ENCODE results near the gene BMP7.
"Not testable (repeated sequence)": the region's sequence is repeated elsewhere in the genome, so short reads cannot be mapped to it uniquely, and the experiment has no call there.

The BMP7 gene

DNA sequence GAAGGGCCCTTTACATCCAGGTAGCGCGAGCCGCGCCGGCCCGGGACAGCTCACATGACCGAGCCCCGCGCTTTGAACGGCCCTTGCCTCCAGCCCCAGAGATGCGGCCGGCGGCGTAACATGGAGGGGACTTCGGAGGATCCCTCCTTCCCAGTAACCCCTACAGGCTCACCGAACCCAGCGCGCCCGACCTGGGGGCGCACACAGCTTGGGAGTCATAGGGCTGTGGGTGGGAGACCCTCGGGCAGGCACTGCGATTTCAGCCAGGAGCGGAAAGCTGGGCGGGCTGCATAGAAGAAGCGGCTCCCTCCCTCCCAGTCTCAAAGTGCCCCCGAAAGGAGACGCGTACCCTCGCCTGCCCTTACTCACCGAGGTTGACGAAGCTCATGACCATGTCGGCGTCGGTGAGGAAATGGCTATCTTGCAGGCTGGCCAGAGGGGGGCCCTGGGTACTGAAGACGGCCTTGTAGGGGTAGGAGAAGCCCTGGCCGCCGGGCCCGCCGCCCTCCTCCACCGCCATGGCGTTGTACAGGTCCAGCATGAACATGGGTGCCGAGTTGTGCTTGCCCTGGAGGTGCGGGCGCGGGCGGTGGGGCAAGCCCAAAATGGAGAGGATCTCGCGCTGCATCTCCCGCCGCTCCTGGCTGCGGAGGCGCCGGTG lies 975 bp downstream of the BMP7 start:
- DNase-seq (ENCODE audit: low read depth) = no peak

DNA sequence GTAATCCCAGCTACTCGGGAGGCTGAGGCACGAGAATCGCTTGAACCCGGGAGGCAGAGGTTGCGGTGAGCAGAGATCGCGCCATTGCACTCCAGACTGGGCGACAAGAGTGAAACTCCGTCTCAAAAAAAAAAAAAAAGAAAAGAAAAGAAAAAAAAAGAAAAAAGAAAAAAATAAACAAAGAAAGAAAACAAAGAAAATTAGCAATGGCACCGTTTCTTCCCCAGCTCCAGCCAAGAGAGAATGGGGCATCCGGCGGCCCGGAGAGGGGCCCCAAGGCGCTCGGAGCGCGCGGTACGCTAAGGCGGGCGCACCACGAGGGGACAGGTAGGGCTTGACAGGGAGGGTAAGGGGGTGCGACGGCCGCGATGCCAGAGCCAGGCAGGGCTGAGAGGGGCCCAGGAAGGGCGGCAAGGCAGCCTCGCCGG lies 1.5 kb downstream of the BMP7 start:
- DNase-seq (ENCODE audit: low read depth) = not testable (repeated sequence)

DNA sequence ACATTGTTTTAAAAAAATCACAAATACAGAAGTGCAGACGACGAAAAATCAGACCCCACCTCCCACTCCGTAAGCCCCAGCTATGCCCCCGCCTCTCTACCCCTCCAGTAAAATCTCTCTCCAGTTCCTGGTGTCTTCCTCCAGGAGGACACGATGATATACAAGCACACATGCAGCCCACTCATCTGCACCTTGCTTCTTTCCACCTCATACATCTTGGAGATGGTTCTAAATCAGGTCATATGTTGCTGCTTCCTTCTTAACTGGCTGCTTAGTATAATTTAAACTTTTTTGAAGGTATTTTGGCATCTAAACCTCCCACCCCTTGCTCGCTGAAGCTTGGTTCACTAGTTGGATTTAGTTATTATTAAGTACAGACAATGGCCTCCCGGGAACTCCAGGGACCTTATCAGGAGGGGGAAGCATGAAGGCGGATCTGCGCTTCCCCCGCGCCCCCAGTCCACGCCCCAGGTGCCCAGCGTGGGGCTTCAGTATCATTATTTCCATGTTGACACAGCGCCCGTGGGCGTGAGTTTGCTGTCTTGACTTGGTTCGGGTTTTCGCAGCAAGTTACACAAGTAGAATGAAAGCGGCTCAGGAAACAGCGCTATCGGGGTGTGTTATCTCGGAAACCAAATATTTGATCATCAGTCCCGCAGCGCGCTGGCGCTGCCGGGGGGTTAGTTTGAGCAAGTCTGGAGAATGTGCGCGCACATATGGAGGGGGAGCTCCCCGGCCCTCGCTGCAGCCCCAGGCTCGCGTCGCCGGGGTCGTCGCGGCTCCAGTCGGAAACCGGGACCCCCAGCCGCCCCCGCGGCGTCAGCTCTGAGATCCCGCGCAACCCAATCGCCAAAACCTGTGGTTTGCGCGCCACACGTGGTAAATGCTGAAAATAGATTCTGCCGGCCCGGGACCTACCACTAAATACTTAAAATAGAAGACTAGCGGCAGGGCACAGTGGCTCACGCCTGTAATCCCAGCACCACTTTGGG lies 2.3 kb downstream of the BMP7 start:
- DNase-seq (ENCODE audit: low read depth) = no peak

DNA sequence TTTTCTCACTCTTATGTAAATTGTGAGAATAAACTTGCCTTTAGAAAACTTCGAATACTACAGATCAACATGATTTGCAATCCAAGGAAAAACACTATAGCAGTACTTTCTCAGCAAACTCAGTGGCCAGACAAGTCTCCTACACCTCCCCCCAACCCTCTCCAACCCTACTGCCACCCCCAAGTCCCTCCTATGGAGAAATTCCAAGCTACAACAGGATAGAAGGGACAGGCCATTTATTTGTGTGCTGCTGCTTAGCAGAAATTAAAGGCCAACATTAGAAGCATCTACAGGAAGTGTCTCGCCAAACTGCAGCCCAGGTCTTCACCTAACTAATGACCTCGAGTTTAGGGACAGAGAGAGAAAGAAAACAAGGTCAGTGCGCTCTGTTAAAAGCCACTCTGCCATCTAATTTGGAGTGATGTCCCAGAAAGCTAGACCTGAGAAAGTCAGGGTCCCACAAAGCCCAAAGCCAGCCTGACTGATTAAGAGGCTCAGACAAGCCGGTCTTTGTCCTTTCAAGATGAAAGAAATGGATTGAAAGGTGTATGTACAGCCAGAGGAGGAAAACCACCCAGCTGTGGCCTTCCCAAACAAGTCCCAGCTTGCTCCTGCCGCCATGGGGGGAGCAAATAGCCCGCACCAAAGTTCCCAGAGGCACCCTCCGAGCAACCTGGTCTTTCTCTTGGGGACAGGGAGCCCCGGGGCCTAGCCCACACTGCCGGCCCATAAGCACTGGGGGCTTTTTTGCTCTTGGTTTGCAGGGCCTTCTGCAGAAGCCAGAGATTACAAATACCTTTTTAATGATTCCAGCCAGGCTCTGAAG lies 3.4 kb downstream of the BMP7 start:
- DNase-seq (ENCODE audit: low read depth) = no peak

DNA sequence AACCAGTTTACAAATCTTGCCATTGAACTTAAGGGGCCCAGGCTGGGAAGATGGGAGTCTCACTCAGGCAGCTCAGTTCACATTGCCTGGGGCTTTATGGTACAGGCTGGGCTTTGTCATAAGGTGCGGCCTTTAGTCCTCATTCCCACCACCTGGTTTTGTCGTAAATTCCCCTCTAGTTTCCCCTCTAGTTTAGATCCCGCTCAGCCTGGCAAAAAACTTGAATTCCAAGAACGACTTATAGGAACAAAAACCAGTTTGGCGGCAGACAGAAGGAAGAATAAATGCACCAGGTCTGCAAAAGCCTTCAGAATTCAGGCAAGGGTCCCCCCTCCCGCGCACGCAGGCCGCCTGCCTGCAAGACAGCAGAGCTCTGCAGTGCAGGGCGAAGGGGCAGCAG lies 4.1 kb downstream of the BMP7 start:
- no peak for DNase-seq (ENCODE audit: low read depth)

DNA sequence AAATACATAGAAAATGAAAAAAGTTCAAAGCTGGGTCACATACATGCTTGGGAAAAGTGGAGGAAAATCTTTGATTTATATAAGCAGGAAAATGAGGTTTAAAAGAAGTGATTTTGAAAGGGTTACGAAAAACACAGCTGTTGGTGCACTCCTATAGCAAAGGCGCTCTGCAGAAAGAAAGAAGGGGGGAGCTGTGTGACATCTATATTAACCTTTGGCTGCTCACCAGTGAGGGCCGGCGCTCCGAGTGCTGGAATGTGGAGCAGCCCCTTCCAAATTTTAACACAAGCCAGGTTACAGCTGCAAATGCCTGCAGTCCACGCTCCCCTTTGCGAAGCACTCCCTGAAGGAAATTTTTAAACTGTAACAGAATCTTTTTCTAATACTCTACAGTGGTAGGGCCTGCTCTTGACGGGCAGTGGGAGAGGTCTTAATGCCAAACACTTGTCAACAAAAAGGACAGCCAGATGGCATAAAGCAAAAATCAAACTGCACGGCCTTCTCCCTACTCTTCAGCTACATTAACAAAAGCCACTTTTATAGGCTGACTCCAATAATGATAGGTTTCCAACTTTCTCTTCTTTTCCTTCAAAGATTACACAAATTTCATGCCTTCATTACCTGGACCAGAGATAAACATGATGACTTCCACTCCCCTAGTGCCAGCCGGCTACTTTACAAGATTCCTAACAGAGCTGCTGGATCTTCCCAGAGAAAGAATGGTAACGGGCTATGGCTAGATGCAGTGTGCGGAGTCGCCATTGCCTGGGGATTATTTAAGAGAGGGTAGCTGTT lies 4.8 kb downstream of the BMP7 start:
- DNase-seq (ENCODE audit: low read depth) = no peak

DNA sequence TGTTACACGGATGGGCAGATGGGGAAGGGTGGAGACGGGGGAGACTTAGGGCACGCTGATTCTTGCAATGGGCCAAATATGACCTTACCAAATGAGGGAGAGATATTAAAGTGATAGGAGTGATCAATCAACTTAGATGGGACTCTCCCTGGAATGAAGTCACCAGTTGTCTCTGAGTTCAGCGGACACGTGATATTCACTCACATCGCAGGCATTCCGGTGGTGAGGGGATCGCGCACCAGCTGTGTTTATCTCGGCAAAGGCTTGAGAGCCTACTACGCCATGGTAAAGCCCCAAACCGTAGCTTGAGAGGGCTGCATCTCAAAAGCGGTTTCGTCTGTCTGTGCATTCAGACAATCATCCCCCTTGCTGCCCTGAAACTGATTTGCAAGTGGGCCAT lies 5.5 kb downstream of the BMP7 start:
- no peak for DNase-seq (ENCODE audit: low read depth)

DNA sequence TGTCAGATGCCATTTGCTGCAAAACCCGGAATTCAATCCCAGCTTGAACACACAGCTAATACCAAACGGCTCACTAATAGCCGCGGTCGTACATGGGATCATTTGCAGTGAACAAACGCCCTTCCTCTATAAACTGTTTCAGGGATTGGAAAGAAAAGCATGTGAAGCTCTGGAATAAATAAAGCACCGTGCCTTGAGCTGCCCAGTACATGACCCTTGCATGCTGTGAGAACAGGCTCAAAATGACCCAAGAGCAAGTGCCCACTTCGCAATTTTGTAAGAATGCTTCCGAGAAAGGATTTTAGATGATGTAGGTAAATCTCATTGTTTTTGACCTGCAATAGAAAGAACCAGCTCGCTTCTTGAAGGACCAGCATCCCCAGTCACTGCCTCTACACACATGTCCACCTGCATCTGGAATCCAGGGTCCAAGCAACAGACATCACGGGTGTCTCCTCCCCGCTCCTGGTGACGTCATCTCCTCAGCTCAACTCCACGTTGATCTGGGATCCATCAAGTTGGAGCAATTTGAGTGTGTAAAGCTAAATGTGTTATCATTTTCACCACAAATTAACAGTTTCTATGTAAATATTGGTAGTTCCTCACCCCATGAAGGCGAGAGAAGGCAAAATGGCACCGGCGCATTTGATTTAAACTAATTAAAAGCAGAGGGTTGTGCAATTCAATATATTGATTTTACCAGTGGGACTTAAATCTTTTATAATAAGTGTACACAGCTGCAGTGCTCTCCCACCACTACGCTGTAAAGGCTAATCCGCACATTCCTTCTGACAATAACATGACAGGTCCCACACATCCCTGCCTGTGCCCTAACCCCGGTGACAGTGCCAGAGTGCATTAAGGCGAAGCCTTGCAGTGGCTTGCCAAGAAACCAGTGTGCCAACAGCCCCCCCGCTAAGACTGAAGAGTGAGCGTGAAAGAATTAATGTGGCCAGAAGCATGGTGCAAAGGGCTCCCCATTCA lies 6.2 kb downstream of the BMP7 start:
- no peak for DNase-seq (ENCODE audit: low read depth)

DNA sequence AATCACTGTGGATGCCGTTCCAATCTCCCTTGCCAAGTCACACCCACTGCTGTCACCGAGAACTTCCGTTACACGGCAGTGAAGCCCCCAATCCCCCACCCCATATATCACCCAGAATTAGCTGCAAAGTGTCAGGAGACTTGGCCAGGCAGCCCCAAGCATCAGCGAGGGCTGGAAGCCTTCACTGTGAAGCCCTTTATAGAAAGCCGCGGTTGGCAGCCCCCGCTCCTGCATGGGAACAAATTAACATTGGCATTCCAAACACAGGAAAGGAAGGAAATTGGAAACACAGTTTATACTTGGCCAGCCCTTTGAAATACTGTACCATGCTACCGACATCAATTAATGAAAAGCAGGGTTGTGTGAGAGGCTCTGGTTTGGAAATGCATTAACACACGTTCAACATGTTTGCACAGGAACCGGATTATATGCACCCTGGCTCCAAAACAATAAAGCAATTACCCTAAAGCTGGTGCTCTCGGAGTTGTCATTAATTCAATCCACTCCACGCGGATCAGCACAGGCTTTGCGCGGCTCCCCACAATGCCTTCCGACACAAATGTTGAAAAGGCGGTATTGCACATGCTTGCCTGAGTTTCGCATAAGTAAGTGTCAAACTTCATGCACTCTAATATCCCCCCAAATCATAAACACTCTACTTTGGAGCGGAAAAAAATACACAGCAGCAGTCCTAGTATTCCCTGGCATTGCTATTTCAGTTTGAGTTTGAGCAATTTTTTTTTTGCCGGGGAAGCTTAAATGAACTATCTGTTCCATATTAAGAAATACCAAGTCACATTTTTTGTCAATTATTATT lies 7.1 kb downstream of the BMP7 start:
- no peak for DNase-seq (ENCODE audit: low read depth)

DNA sequence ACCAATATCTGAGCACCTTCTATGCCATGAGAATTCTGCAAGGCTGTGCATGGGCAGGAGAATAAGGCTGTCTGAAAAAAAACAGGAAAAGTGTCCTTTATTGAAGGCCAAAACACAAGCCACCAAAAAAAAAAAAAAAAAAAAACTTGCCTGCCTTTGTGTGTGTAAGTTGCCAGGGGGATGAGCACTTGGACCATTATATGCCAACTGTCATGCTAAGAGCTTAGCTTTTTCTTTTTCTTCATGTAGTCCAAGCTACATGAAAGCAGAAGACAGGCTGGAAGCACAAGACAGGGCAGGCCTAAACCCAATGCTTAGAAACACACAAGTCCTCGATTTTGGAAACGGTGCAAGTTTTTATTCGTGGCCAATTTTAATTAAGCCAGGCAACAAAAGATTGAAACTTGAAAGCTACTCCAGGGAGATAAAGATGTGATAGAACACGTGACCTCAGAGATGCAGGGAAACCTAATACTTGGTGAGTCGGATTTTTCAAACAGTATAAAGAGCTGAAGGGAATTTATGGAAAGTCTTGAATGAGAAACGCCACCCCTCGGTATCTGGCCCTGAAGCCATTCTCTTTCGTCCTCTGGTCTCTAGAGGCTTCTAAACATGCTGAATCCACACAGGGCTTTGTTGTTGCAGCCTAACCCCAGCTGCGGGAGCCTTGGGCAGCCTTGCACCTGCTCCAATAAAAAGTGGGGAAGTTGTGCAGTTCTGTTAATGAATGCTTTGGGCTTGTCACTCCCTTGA lies 8.6 kb downstream of the BMP7 start:
- no peak for DNase-seq (ENCODE audit: low read depth)

DNA sequence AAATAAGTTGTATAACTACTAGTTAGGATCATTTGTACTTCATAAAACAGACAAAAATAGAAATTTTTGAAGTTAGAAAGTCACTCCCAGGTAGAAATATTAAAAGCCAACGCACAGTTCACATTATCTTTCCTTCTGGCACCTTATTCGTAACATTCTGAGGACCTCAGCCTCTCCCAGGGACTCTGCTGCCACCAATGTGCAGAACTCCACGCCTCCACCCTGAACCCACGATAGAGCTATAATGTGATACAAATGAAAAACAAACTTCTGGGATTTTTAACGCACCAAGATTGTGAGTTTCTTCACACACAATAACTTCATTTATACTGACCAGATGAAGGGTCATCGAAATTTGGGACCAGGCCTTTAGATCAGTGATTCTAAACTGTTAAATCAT lies 9.5 kb downstream of the BMP7 start:
- no peak for DNase-seq (ENCODE audit: low read depth)

DNA sequence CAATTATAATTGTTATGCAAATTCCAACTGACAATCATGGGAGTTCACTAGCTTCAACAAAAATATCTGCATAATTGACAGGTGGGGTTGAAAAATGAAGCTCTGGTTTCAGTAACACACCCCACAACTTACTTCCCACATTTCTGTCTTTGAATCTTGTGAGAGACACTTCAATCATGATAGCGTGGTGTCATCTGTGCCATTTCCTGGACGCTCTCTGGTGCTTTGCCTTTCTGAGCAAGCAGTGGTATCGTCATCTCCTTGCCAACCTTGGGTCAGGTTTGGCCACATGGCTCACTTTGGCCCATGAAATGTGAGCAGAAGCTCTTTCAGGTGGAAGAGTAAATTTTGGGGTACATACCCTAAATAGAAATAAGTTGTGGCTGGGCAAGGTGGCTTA lies 10.2 kb downstream of the BMP7 start:
- no peak for DNase-seq (ENCODE audit: low read depth)

DNA sequence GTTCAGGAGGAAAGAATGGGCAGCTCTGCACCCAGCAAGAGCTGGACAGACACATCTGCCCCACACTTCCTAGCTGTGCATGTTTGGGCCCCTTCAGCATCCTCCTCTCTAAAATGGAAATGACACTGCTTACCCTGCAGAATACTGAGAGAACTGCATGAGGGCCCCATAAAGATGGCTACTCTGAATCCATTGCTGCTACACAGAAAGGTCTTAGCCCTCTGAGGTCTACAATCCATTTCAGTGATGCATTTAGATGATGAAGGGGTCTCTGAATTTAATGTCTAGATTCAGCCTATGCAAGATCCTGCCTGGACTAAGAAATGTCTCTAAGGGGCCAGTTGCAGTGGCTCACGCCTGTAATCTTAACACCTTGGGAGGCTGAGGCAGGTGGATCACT lies 11.3 kb downstream of the BMP7 start:
- DNase-seq (ENCODE audit: low read depth) = no peak

DNA sequence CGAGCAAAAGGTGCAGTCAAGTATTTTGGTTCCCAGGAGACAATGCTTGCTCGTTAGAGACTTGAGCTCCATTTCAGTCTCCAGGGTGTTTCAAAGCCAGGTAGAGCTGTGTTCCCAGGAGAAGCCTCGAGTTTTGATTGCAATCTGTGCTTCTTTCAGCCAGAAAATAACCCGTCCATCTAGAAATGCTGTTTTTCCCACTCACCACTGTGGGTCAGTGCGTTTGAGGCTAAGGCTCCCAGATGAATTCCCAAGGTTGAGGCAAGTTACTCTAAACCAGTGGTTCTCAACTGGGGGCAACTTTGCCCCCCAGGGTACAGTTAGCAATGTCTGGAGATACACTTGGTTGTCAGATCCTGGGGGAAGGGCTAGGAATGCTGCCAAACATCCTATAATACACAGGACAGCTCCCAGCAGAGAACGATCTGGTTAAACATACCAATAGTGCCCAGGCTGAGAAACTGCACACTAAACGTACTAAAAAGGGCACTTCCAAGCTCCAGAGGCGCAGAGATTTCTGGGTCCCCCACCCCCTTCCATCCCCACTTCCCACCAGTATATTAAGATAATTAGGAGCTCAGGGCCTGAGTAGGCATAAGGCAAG lies 13.8 kb downstream of the BMP7 start:
- DNase-seq (ENCODE audit: low read depth) = no peak

DNA sequence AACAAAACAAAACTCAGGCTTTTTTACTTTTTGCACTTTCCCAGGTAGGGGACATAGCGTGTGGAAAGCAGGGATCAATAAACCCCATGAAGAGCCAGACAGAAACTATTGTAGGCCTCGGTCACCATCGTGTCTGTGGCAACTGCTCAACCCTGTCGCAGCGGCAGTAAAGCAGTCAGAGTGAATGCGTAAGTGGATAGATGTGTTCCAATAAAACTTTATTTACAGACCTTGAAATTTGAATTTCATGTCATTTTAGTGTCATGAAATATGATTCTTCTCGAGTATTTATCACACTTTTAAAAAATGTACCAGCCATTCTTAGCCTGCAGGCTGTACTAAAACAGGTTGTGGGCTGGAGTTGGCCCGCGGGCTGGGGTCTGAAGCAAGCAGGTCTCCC lies 14.5 kb downstream of the BMP7 start:
- DNase-seq (ENCODE audit: low read depth) = no peak

DNA sequence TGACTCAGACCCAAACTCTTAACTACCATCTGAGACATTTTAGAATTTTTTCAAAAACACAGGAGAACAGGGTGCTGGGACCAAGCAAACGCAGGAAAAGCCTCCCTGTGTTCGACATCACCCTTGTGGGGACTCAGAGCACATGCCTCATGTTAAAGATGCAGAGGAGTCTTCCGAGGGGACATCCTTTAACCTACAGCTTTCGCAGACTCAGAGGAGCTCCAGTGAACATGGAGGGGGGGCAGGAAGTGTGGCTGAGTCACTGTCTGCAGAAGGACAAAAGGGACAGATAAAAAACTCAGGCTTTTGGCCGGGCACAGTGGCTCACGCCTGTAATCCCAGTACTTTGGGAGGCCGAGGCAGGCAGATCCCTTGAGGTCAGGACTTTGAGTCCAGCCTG lies 15.1 kb downstream of the BMP7 start:
- no peak for DNase-seq (ENCODE audit: low read depth)

DNA sequence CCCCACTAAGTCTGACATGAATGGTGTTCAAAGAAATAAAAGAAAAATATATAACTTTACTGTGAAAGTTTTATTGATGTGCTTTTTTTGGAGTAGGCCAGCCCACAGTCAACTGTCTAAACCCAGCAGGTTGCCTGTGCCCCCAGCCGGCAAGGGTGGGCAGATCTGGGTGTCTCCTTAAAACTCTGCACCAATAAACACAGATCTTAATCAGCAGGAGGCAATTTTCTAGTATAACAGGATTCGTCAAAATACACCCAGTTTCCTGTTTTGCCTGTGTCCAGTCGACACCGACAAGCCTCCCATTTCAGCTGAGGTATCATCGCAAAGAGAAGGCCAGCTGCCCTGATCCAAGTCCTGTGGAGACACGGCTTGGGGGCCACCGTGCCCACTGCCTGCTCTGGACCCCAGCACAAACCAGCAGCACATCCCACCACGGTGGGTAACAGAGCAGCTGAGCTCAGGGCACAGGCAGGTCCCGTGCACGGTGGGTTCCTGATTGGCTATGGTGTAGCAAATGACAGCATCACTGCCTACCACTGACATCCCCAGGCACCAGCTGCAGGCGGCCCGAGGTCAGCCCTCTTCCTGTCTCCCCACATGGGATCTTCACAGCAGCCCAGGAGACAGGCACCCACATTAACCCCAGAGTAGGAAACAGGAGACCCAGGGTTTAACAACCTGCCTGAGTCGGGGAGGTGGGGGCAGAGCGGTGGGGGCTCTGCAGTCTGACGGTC lies 15.7 kb downstream of the BMP7 start:
- no peak for DNase-seq (ENCODE audit: low read depth)

DNA sequence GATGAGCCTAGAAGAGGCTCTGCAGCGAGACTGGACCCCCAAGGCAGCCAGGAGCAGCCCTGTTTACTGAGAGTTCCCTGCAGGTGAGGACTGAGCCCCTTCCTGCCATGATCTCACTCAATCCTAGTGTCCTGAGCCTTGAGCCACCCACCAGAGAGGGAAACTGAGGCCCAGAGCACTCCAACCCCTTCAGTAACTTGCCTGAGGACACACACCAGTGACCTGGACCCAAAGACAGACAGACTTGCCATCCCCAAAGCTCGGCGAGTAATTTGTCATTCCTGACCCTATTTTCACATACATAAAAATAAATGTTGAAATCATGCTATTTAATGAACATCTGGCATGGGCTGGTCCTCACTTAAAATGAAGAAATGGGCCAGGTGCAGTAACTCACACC lies 16.7 kb downstream of the BMP7 start:
- DNase-seq (ENCODE audit: low read depth) = no peak
